Measurements from ENCODE around the gene CD83. TPM values are rescaled to one million over a fixed set of nuclear protein-coding genes. Genes with fewer than 3 reads are reported as not detected.
A peak's percentile ranks its signal among the peaks of the same experiment; 100 is the strongest.

Gene CD83
- total and polyA plus RNA-seq, 9 of the 15 experiments (the other 6 are each of a cell fraction or from before 2014, with no cell fraction given) = 2.5 to 4.1 (median 3.4) TPM

DNA sequence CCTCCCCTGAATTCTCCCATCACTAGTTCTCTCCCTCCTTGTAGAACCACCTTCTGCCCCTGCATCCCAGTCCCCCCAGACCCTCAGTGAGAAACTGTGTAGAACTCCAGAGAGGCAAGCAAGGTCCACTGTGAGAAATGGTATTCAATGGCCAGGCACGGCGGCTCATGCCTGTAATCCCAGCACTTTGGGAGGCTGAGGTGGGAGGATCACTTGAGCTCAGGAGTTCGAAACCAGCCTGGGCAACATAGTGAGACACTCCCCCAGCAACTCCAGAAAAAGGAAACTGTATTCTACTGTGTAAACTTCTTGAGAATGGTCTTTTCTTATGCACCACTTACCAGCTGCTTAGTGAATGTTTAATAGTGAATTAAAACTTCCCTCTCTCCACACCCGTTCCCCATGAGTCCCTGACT lies 8.2 kb upstream of the CD83 start:
- Histone ChIP-seq H3K36me3 (ENCODE audit: control insufficient read depth, insufficient read depth, low read length) (no peaks in the 10 kb centered on the region), H3K9me3 (replicated peaks; ENCODE audit: control insufficient read depth, insufficient read depth, low read depth, low read length) (peaks cover 15% of the 10 kb centered on the region), H3K9ac (ENCODE audit: insufficient read depth in 1 of 2, low read depth in 2 of 2, low read length in 2 of 2) (peak overlapping the region; percentile 12 to 64; a peak in 3 of 4 replicates), H3K4me1 (replicated peaks in 1 of 2; ENCODE audit: control insufficient read depth in 2 of 2, insufficient read depth in 2 of 2, low read length in 2 of 2) (peaks cover 16 to 27% of the 10 kb centered on the region in 2 experiments), H3K27me3 (ENCODE audit: control insufficient read depth in 2 of 2, insufficient read depth in 2 of 2, low read length in 2 of 2) (no peaks in the 10 kb centered on the region; a peak in 1 of 5 replicates), H3K27ac (ENCODE audit: extremely low read depth, low read depth, low read length) (peak overlapping the region; percentile 76), H3K4me2 (ENCODE audit: insufficient read depth, low read length) (peak overlapping the region; percentile 78), H3K4me3 (no peak overlapping the region), H4K20me1 (replicated peaks; ENCODE audit: control insufficient read depth, insufficient read depth, low read length) (no peaks in the 10 kb centered on the region), H2AFZ (ENCODE audit: low read depth, low read length) (peak overlapping the region; percentile 94), H3K79me2 (ENCODE audit: control insufficient read depth, insufficient read depth, low read length) (no peaks in the 10 kb centered on the region), H3K9me1 (ENCODE audit: control insufficient read depth, insufficient read depth, low read length) (no peaks in the 10 kb centered on the region)
- TF ChIP-seq TSC22D4 (tag; IDR thresholded peaks at IDR 0.05) (0 out of 2 replicates have a peak, but pooled peaks have one; percentile 71), ZNF121 (CRISPR knock-in tag; conservative IDR thresholded peaks at IDR 0.05) (peak; percentile 72), ZFP30 (CRISPR knock-in tag; IDR thresholded peaks at IDR 0.05; ENCODE audit: borderline replicate concordance) (no peak), POLR2B (IDR thresholded peaks at IDR 0.05; ENCODE audit: low read depth, partially characterized antibody) (no peak), ELF4 (CRISPR knock-in tag; IDR thresholded peaks at IDR 0.05) (0 out of 2 replicates have a peak, but pooled peaks have one; percentile 80), RUNX1 (IDR thresholded peaks at IDR 0.05; ENCODE audit: low read depth) (no peak), BCOR (IDR thresholded peaks at IDR 0.05) (peak; percentile 39; the same call in 1 of the 2 replicates)
- TF ChIP-seq, protein P1, sequence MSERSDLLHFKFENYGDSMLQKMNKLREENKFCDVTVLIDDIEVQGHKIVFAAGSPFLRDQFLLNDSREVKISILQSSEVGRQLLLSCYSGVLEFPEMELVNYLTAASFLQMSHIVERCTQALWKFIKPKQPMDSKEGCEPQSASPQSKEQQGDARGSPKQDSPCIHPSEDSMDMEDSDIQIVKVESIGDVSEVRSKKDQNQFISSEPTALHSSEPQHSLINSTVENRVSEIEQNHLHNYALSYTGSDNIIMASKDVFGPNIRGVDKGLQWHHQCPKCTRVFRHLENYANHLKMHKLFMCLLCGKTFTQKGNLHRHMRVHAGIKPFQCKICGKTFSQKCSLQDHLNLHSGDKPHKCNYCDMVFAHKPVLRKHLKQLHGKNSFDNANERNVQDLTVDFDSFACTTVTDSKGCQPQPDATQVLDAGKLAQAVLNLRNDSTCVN (CRISPR knock-in tag; IDR thresholded peaks at IDR 0.05) = 0 out of 2 replicates have a peak, but pooled peaks have one; percentile 58
- intact Hi-C loops (cut with micrococcal nuclease) (no loop called here), in situ Hi-C loops (cut with MboI) (no loop called here)
- POLR2A ChIA-PET = interaction anchor here (0.6 to 2.7 kb wide), 8 partner anchors 8 to 571 kb away, joined by 3 to 24 read pairs (median 4); partner anchors contain the start of gene CD83
- DNase-seq (ENCODE audit: extremely low read depth in 1 of 4, low spot score in 3 of 4) (no peak), FAIRE-seq (no peak), ATAC-seq (peak; percentile 3)
- WGBS (ENCODE audit: insufficient coverage, low coverage, missing lambda C conversion rate) = 64% methylated on average over 2 of the region's 4 CpGs
- no TSS peak for BruUV-seq (replicated peaks)
- CTCF ChIA-PET (ENCODE audit: low intra/inter-chr PET ratio) = no interaction called here

Measured in K562 (cell line).